HCT116 (cell line): ENCODE results near the gene PGM2L1. TPM values are rescaled to one million over a fixed set of nuclear protein-coding genes. Genes with fewer than 3 reads are reported as not detected.

Experiments
- ATAC-seq: fragments of 200-7000 bp; cut with Tn5 transposase; 2 replicates; pipeline ENCODE4 v1.9.1; 2020; ENCODE audit warnings: mild to moderate bottlenecking, moderate library complexity
- BruUV-seq: library from RNA; stranded (reverse); fragments of 400-500 nt; replicated peaks from 2 replicates; lab custom pipeline; 2021; lab: Mats Ljungman, UMichigan
- CTCF ChIA-PET: fragments of 300-600 bp; sonication (Branson Sonifier 250); formaldehyde crosslinking; loops from one replicate; lab custom pipeline; 2021; ENCODE audit warnings: antibody characterized with exemption; lab: Charles Lee
- POLR2A ChIA-PET: fragments of 300-600, 350-600 bp; sonication (Branson Sonifier 250); formaldehyde crosslinking; loops from one replicate; lab custom pipeline; 2021; ENCODE audit warnings: antibody characterized with exemption; lab: Charles Lee
- RAD21 ChIA-PET, 2 experiments: fragments of 300-600 bp; sonication (Branson Sonifier 250); formaldehyde crosslinking; loops; one replicate each; lab custom pipeline; 2023; ENCODE audit warnings: low total read pairs in 2 of 2; ENCODE audit not compliant: uncharacterized antibody in 2 of 2, unreplicated experiment in 2 of 2, low non-redundant PET in 1 of 2; lab: Charles Lee
- DNase-seq: peaks from one replicate; pipeline ENCODE4 v3.0.0-alpha.2; 2010; ENCODE audit warnings: low read depth, low spot score
- H2AFZ ChIP-seq: fragments of 200-600 bp; shearing (Covaris generic), sonication (generic); 2 replicates; pipeline ENCODE4 v1.6.1; 2017; ENCODE audit warnings: low read depth, mixed run types, mixed read lengths, antibody characterized with exemption, low read length; ENCODE audit not compliant: poor library complexity, severe bottlenecking
- H3K27ac ChIP-seq: 2 replicates; pipeline ENCODE4 v1.5.1; 2012; ENCODE audit warnings: low read depth, low read length
- H3K27me3 ChIP-seq: fragments of 200-600 bp; sonication (generic); 2 replicates; pipeline ENCODE4 v1.6.1; 2016; ENCODE audit warnings: mixed run types, low read length, mixed read lengths; ENCODE audit not compliant: insufficient read depth
- H3K36me3 ChIP-seq, 2 experiments: fragments of 200-500 bp in 1 of 2; fragments of 200-600 bp in 1 of 2; sonication (Bioruptor generic) in 1 of 2; sonication (generic) in 1 of 2; 2 replicates each; pipeline versions ENCODE4 v1.5.1 to v1.6.1; 2014 to 2016; ENCODE audit warnings: low read length in 2 of 2, inconsistent platforms in 1 of 2, mixed read lengths in 1 of 2, mixed run types in 1 of 2; ENCODE audit not compliant: insufficient read depth in 2 of 2, control insufficient read depth in 1 of 2
- H3K4me1 ChIP-seq, 2 experiments: fragments of 200-600 bp in 1 of 2; sonication (generic) in 1 of 2; 2 replicates each; pipeline versions ENCODE4 v1.5.1 to v1.6.1; 2012 to 2017; ENCODE audit warnings: low read length in 2 of 2, inconsistent platforms in 1 of 2, mild to moderate bottlenecking in 1 of 2, mixed read lengths in 1 of 2, mixed run types in 1 of 2, moderate library complexity in 1 of 2; ENCODE audit not compliant: insufficient read depth in 2 of 2, control insufficient read depth in 1 of 2
- H3K4me2 ChIP-seq: fragments of 200-600 bp; sonication (generic); 2 replicates; pipeline ENCODE4 v1.6.1; 2017; ENCODE audit warnings: mixed run types, low read length, mixed read lengths
- H3K4me3 ChIP-seq, 2 experiments: fragments of 200-600 bp in 1 of 2; sonication (generic) in 1 of 2; replicated peaks in 1 of 2; 2 replicates each; pipeline ENCODE4 v1.5.1; 2011 to 2016; ENCODE audit warnings: low read length in 2 of 2, control low read depth in 1 of 2, low read depth in 1 of 2, mild to moderate bottlenecking in 1 of 2, mixed read lengths in 1 of 2, mixed run types in 1 of 2
- H3K79me2 ChIP-seq: fragments of 200-600 bp; sonication (generic); 2 replicates; pipeline ENCODE4 v1.6.1; 2017; ENCODE audit warnings: mild to moderate bottlenecking, mixed run types, low read length, moderate library complexity, mixed read lengths; ENCODE audit not compliant: insufficient read depth
- H3K9ac ChIP-seq: fragments of 200-600 bp; sonication (generic); 2 replicates; pipeline ENCODE4 v1.6.1; 2016; ENCODE audit warnings: low read length, mixed read lengths
- H3K9me2 ChIP-seq: fragments of 200-600 bp; sonication (generic), shearing (Covaris generic); 2 replicates; pipeline ENCODE4 v1.6.1; 2017; ENCODE audit warnings: mixed run types, mild to moderate bottlenecking, moderate library complexity; ENCODE audit not compliant: insufficient read depth
- H3K9me3 ChIP-seq, 2 experiments: fragments of 200-500 bp in 1 of 2; fragments of 200-600 bp in 1 of 2; sonication (Bioruptor generic) in 1 of 2; sonication (generic) in 1 of 2; 2 replicates each; pipeline ENCODE4 v1.6.1; 2014 to 2017; ENCODE audit warnings: low read length in 2 of 2, mixed read lengths in 2 of 2, inconsistent platforms in 1 of 2, low read depth in 1 of 2, mild to moderate bottlenecking in 1 of 2, mixed run types in 1 of 2, moderate library complexity in 1 of 2; ENCODE audit not compliant: control insufficient read depth in 1 of 2, insufficient read depth in 1 of 2
- H4K20me1 ChIP-seq: fragments of 200-600 bp; sonication (generic), shearing (Covaris generic); 2 replicates; pipeline ENCODE4 v1.6.1; 2017; ENCODE audit warnings: mixed run types, mild to moderate bottlenecking, moderate library complexity; ENCODE audit not compliant: insufficient read depth
- CBX3 ChIP-seq: IDR thresholded peaks from 2 replicates; pipeline ENCODE4 v1.6.1; 2012; ENCODE audit warnings: low read depth
- CEBPB ChIP-seq: IDR thresholded peaks from 2 replicates; pipeline ENCODE4 v1.6.1; 2012; ENCODE audit warnings: low read depth
- CTCF ChIP-seq, 3 experiments: fragments of 200-600 bp in 1 of 3; sonication (generic) in 1 of 3; IDR thresholded peaks in 2 of 3; conservative IDR thresholded peaks in 1 of 3; 2 replicates each; pipeline ENCODE4 v1.5.1; 2012 to 2017; ENCODE audit warnings: low read depth in 2 of 3, low read length in 2 of 3, antibody characterized with exemption in 1 of 3, borderline replicate concordance in 1 of 3, control low read depth in 1 of 3, mild to moderate bottlenecking in 1 of 3, mixed read lengths in 1 of 3, mixed run types in 1 of 3, moderate library complexity in 1 of 3; ENCODE audit not compliant: insufficient read depth in 1 of 3
- EGR1 ChIP-seq: IDR thresholded peaks from 2 replicates; pipeline ENCODE4 v1.6.1; 2012; ENCODE audit warnings: low read depth
- JUND ChIP-seq: IDR thresholded peaks from 2 replicates; pipeline ENCODE4 v1.6.1; 2012
- POLR2A ChIP-seq: IDR thresholded peaks from 2 replicates; pipeline ENCODE4 v1.7.0; 2011; ENCODE audit warnings: borderline replicate concordance; ENCODE audit not compliant: insufficient read depth, insufficient read length; ENCODE audit errors: extremely low read depth
- RAD21 ChIP-seq: IDR thresholded peaks from 2 replicates; pipeline ENCODE4 v1.6.1; 2012; ENCODE audit warnings: low read depth, mild to moderate bottlenecking
- SIN3A ChIP-seq: IDR thresholded peaks from 2 replicates; pipeline ENCODE4 v1.6.1; 2012; ENCODE audit warnings: low read depth
- SRF ChIP-seq: IDR thresholded peaks from 2 replicates; pipeline ENCODE4 v1.6.1; 2012; ENCODE audit warnings: low read depth
- TCF7L2 ChIP-seq: IDR thresholded peaks from 2 replicates; pipeline ENCODE4 v1.7.0; 2011; ENCODE audit warnings: borderline replicate concordance, inconsistent platforms; ENCODE audit not compliant: insufficient read depth, insufficient read length; ENCODE audit errors: extremely low read depth
- ZNF274 ChIP-seq: fragments of 200-500 bp; sonication (Bioruptor generic); IDR thresholded peaks from 2 replicates; pipeline ENCODE4 v1.6.1; 2014; ENCODE audit warnings: mild to moderate bottlenecking, low read depth, low read length, inconsistent platforms
- intact Hi-C: fragments of 100-400 bp; cut with micrococcal nuclease; formaldehyde crosslinking; loops from 2 replicates; pipeline ENCODE4 v1.10.0; 2022
- total RNA-seq: library from RNA; stranded (reverse); gene quantifications from one replicate; pipeline ENCODE4 v1.2.1, GENCODE V29; 2021; ENCODE audit not compliant: unreplicated experiment

Gene PGM2L1
- total RNA-seq, 1 experiment from 2014 or later = 4.9 TPM

- no TSS peak for BruUV-seq
- Histone ChIP-seq H3K9ac (no peak overlapping the region), H3K79me2 (no peaks in the 10 kb centered on the region), H2AFZ (no peak overlapping the region), H3K4me1 (peaks cover 0 to 5% of the 10 kb centered on the region in 2 experiments; a peak in 1 of 4 replicates), H4K20me1 (no peaks in the 10 kb centered on the region), H3K27ac (no peak overlapping the region), H3K36me3 (no peaks in the 10 kb centered on the region), H3K9me2 (no peaks in the 10 kb centered on the region), H3K27me3 (no peaks in the 10 kb centered on the region), H3K9me3 (no peaks in the 10 kb centered on the region), H3K4me2 (no peak overlapping the region), H3K4me3 (no peak overlapping the region)
- intact Hi-C loops = no loop called here
- CTCF ChIA-PET = no interaction called here
- POLR2A ChIA-PET = no interaction called here
- ATAC-seq = no peak
- TF ChIP-seq ZNF274 = no peak
- TF ChIP-seq TCF7L2 = no peak
- TF ChIP-seq CTCF (IDR thresholded peaks at IDR 0.05 in 2 of 3, conservative IDR thresholded peaks at IDR 0.05 in 1 of 3; ENCODE audit: borderline replicate concordance in 1 of 3, insufficient read depth in 1 of 3, low read depth in 2 of 3, low read length in 2 of 3) = no peak
- TF ChIP-seq SRF = no peak
- TF ChIP-seq JUND = no peak
- no peak for TF ChIP-seq CBX3
- TF ChIP-seq CEBPB = no peak
- no peak for TF ChIP-seq RAD21
- no peak for TF ChIP-seq EGR1
- no peak for TF ChIP-seq POLR2A
- TF ChIP-seq SIN3A = no peak
- no peak for DNase-seq
- RAD21 ChIA-PET = no interaction called here
Observed at GRCh38 chr11:74330075-74330858, 68.0 kb downstream of the PGM2L1 start.
